ENCODE data around the gene VAV2.

The VAV2 gene

GRCh38 chr9:133964463-133964862, 27.7 kb downstream of the VAV2 start:
- TF ChIP-seq CTCF (IDR thresholded peaks at IDR 0.05) = no peak
- TF ChIP-seq ZFX (IDR thresholded peaks at IDR 0.05; ENCODE audit: borderline replicate concordance) = no peak
- H3K27ac ChIP-seq = no peak overlapping the region

GRCh38 chr9:133963166-133963565, 29.0 kb downstream of the VAV2 start:
- H3K27ac ChIP-seq = no peak overlapping the region
- TF ChIP-seq ZFX (IDR thresholded peaks at IDR 0.05; ENCODE audit: borderline replicate concordance) (no peak), CTCF (IDR thresholded peaks at IDR 0.05) (no peak)

GRCh38 chr9:133962341-133962740, 29.8 kb downstream of the VAV2 start:
- no peak overlapping the region for H3K27ac ChIP-seq
- TF ChIP-seq CTCF (IDR thresholded peaks at IDR 0.05) = no peak
- TF ChIP-seq ZFX (IDR thresholded peaks at IDR 0.05; ENCODE audit: borderline replicate concordance) = no peak

- H3K27ac ChIP-seq = no peak overlapping the region
- TF ChIP-seq CTCF (IDR thresholded peaks at IDR 0.05) (no peak), ZFX (IDR thresholded peaks at IDR 0.05; ENCODE audit: borderline replicate concordance) (no peak)
Measured at GRCh38 chr9:133961226-133962165, 30.6 kb downstream of the VAV2 start.

- TF ChIP-seq CTCF (IDR thresholded peaks at IDR 0.05) (no peak), ZFX (IDR thresholded peaks at IDR 0.05; ENCODE audit: borderline replicate concordance) (no peak)
Measured at GRCh38 chr9:133960568-133961129, 31.5 kb downstream of the VAV2 start.

GRCh38 chr9:133959966-133960567, 32.1 kb downstream of the VAV2 start:
- TF ChIP-seq CTCF (IDR thresholded peaks at IDR 0.05) = no peak
- no peak for TF ChIP-seq ZFX (IDR thresholded peaks at IDR 0.05; ENCODE audit: borderline replicate concordance)
- H3K27ac ChIP-seq = no peak overlapping the region

More at GRCh38 chr9:133960568-133961129, 31.5 kb downstream of the VAV2 start:
- H3K27ac ChIP-seq = no peak overlapping the region
